Measurements from ENCODE around the gene GRM7. TPM values are rescaled to one million over a fixed set of nuclear protein-coding genes. Genes with fewer than 3 reads are reported as not detected.

The GRM7 gene
- total RNA-seq, 2 experiments from 2014 or later, result not detected

GRCh38 chr3:7437231-7437630 lies 576.3 kb downstream of the GRM7 start:
- no peak overlapping the region for H3K27ac Mint-ChIP-seq
- ATAC-seq (ENCODE audit: poor library complexity) (no peak), DNase-seq (no peak)
- Histone ChIP-seq H3K9me3 (ENCODE audit: control insufficient read depth in 1 of 2, insufficient read depth in 1 of 2, low read length in 2 of 2) (peaks cover 0 to 3% of the 10 kb centered on the region in 2 experiments), H3K27ac (ENCODE audit: low read depth in 1 of 2, low read length in 2 of 2) (no peak overlapping the region), H3K4me1 (ENCODE audit: insufficient read depth, low read length) (no peaks in the 10 kb centered on the region), H3K4me3 (ENCODE audit: low read length) (no peak overlapping the region), H3K36me3 (ENCODE audit: insufficient read depth, low read length) (no peaks in the 10 kb centered on the region), H3K27me3 (ENCODE audit: control insufficient read depth in 1 of 2, insufficient read depth in 2 of 2, low read length in 2 of 2) (no peaks in the 10 kb centered on the region)
- H3K4me3 Mint-ChIP-seq, result no peak overlapping the region
- no peaks in the 10 kb centered on the region for H3K27me3 Mint-ChIP-seq
- ChIA-PET CTCF (no interaction called here), POLR2A (no interaction called here)
- no peaks in the 10 kb centered on the region for H3K36me3 Mint-ChIP-seq (ENCODE audit: low read depth)
- intact Hi-C loops (cut with DNase I, micrococcal nuclease), result no loop called here
- no peak for TF ChIP-seq CTCF (IDR thresholded peaks at IDR 0.05)
- H3K9me3 Mint-ChIP-seq, result peaks cover 7% of the 10 kb centered on the region
- no peaks in the 10 kb centered on the region for H3K4me1 Mint-ChIP-seq (ENCODE audit: low read depth)

GRCh38 chr3:7439101-7439680 lies 578.3 kb downstream of the GRM7 start:
- Mint-ChIP-seq H3K4me3 (no peak overlapping the region), H3K27me3 (no peaks in the 10 kb centered on the region), H3K36me3 (ENCODE audit: low read depth) (no peaks in the 10 kb centered on the region), H3K9me3 (peaks cover 3% of the 10 kb centered on the region), H3K27ac (no peak overlapping the region), H3K4me1 (ENCODE audit: low read depth) (no peaks in the 10 kb centered on the region)
- ATAC-seq (ENCODE audit: poor library complexity) (no peak), DNase-seq (no peak)
- H3K36me3 ChIP-seq (ENCODE audit: insufficient read depth, low read length), result no peaks in the 10 kb centered on the region
- ChIA-PET CTCF (no interaction called here), POLR2A (no interaction called here)
- H3K4me3 ChIP-seq (ENCODE audit: low read length), result no peak overlapping the region
- no peak for TF ChIP-seq CTCF (IDR thresholded peaks at IDR 0.05)
- no peak overlapping the region for H3K27ac ChIP-seq (ENCODE audit: low read depth in 1 of 2, low read length in 2 of 2)
- no peaks in the 10 kb centered on the region for H3K4me1 ChIP-seq (ENCODE audit: insufficient read depth, low read length)
- no peaks in the 10 kb centered on the region for H3K9me3 ChIP-seq (ENCODE audit: control insufficient read depth in 1 of 2, insufficient read depth in 1 of 2, low read length in 2 of 2)
- no peaks in the 10 kb centered on the region for H3K27me3 ChIP-seq (ENCODE audit: control insufficient read depth in 1 of 2, insufficient read depth in 2 of 2, low read length in 2 of 2)
- intact Hi-C loops (cut with DNase I, micrococcal nuclease), result no loop called here

DNA sequence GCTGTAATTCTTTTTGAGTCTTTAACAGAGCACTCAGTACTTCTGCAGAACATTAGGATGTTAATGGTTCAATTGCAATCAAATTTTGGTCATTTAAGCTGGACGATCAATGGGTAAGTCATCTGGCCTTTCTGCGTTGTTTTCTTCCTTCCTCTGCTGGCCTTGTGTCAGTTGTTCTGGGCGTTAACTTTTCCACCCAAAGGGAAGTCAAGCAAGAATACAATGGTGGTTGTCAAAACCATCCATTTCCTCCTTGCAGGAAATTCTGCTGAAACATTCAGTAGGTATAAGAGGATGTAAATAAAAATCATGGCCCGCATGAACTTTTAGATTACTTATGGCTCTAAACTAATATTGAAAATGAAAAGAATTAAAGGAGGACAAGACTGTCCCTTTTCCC lies 584.0 kb downstream of the GRM7 start:
- Histone ChIP-seq H3K4me3 (ENCODE audit: low read length) (no peak overlapping the region), H3K9me3 (ENCODE audit: control insufficient read depth in 1 of 2, insufficient read depth in 1 of 2, low read length in 2 of 2) (no peaks in the 10 kb centered on the region), H3K36me3 (ENCODE audit: insufficient read depth, low read length) (no peaks in the 10 kb centered on the region), H3K27ac (ENCODE audit: low read depth in 1 of 2, low read length in 2 of 2) (no peak overlapping the region), H3K27me3 (ENCODE audit: control insufficient read depth in 1 of 2, insufficient read depth in 2 of 2, low read length in 2 of 2) (no peaks in the 10 kb centered on the region), H3K4me1 (ENCODE audit: insufficient read depth, low read length) (no peaks in the 10 kb centered on the region)
- intact Hi-C loops (cut with DNase I, micrococcal nuclease), result no loop called here
- no peak for TF ChIP-seq CTCF (IDR thresholded peaks at IDR 0.05)
- ATAC-seq (ENCODE audit: poor library complexity), result no peak
- Mint-ChIP-seq H3K4me1 (ENCODE audit: low read depth) (no peaks in the 10 kb centered on the region), H3K27ac (no peak overlapping the region), H3K27me3 (no peaks in the 10 kb centered on the region), H3K4me3 (no peak overlapping the region), H3K9me3 (no peaks in the 10 kb centered on the region), H3K36me3 (ENCODE audit: low read depth) (no peaks in the 10 kb centered on the region)
- ChIA-PET POLR2A (no interaction called here), CTCF (no interaction called here)
- no peak for DNase-seq
